HG02798 (cell line): ENCODE data around the gene SLC35A1.

Experiments
- ATAC-seq: cut with Tn5 transposase; IDR thresholded peaks from one replicate; pipeline ENCODE4 v1.9.1; 2021; ENCODE audit warnings: mild to moderate bottlenecking; ENCODE audit not compliant: unreplicated experiment, poor library complexity

SLC35A1 gene

GRCh38 chr6:87518453-87518852, 45.7 kb downstream of the SLC35A1 start:
- ATAC-seq, result no peak

GRCh38 chr6:87522686-87523085, 49.9 kb downstream of the SLC35A1 start:
- ATAC-seq, result no peak

GRCh38 chr6:87529221-87529620, 56.4 kb downstream of the SLC35A1 start:
- ATAC-seq, result no peak

GRCh38 chr6:87534377-87535047, 61.7 kb downstream of the SLC35A1 start:
- ATAC-seq, result no peak

GRCh38 chr6:87538510-87539260, 65.9 kb downstream of the SLC35A1 start:
- ATAC-seq, result no peak

- no peak for ATAC-seq
Observed at GRCh38 chr6:87539554-87539953, 66.8 kb downstream of the SLC35A1 start.

GRCh38 chr6:87540539-87540938, 67.8 kb downstream of the SLC35A1 start:
- no peak for ATAC-seq

- ATAC-seq, result no peak
Observed at GRCh38 chr6:87541041-87541440, 68.3 kb downstream of the SLC35A1 start.

- ATAC-seq, result no peak
Observed at GRCh38 chr6:87541744-87542143, 69.0 kb downstream of the SLC35A1 start.

- no peak for ATAC-seq
Observed at GRCh38 chr6:87543696-87544473, 71.1 kb downstream of the SLC35A1 start.

- ATAC-seq, result no peak
Observed at GRCh38 chr6:87544474-87544735, 71.6 kb downstream of the SLC35A1 start.

GRCh38 chr6:87551799-87552198, 79.0 kb downstream of the SLC35A1 start:
- ATAC-seq, result no peak

GRCh38 chr6:87553159-87553765, 80.5 kb downstream of the SLC35A1 start:
- ATAC-seq, result no peak

GRCh38 chr6:87555506-87555905, 82.7 kb downstream of the SLC35A1 start:
- ATAC-seq, result no peak

- no peak for ATAC-seq
Observed at GRCh38 chr6:87558446-87558845, 85.7 kb downstream of the SLC35A1 start.

- no peak for ATAC-seq
Observed at GRCh38 chr6:87561017-87561416, 88.2 kb downstream of the SLC35A1 start.
